Breast epithelium (tissue), 3 donors: ENCODE measurements around the gene GPR17.

ENCODE experiments used
- CTCF ChIP-seq, 3 donors: fragments of 450-650 bp; IDR thresholded peaks; one replicate each; pipeline ENCODE4 v1.5.1; 2016 to 2017; ENCODE audit warnings: antibody characterized with exemption in 3 of 3, mild to moderate bottlenecking in 3 of 3, moderate library complexity in 3 of 3
- POLR2A ChIP-seq: fragments of 450-650 bp; IDR thresholded peaks from one replicate; pipeline ENCODE4 v1.6.1; 2016; ENCODE audit warnings: antibody characterized with exemption, mild to moderate bottlenecking, moderate library complexity
- POLR2AphosphoS5 ChIP-seq, 3 donors: sonication (generic); formaldehyde crosslinking; IDR thresholded peaks; one replicate each; pipeline ENCODE4 v1.6.1; 2017; ENCODE audit warnings: antibody characterized with exemption in 3 of 3

GRCh38 chr2:127670055-127670956, 24.4 kb downstream of the GPR17 start:
- TF ChIP-seq POLR2A (no peak), POLR2AphosphoS5 (IDR thresholded peaks at IDR 0.05) (no peak), CTCF (IDR thresholded peaks at IDR 0.05) (no peak)
